WTC11 (cell line): Measurements from ENCODE around the gene PTGIS. TPM values are rescaled to one million over a fixed set of nuclear protein-coding genes. Genes with fewer than 3 reads are reported as not detected.

Experiments used
- ATAC-seq: fragments of 200-7000 bp; cut with Tn5 transposase; 2 replicates; pipeline ENCODE4 v1.10.0; 2021; ENCODE audit warnings: mild to moderate bottlenecking, moderate library complexity
- CTCF ChIA-PET: fragments of 300-600 bp; sonication (Branson Sonifier 250); formaldehyde crosslinking; loops from one replicate; lab custom pipeline; 2021; ENCODE audit warnings: antibody characterized with exemption; lab: Charles Lee
- POLR2A ChIA-PET: fragments of 350-600 bp; sonication (Branson Sonifier 250); formaldehyde crosslinking; loops from one replicate; lab custom pipeline; 2021; ENCODE audit warnings: antibody characterized with exemption; lab: Charles Lee
- DNase-seq: peaks from one replicate; pipeline ENCODE4 v3.0.0; 2021; ENCODE audit warnings: low spot score
- H3K27ac Mint-ChIP-seq: 2 replicates; pipeline ENCODE4 v1.8.0; 2021; ENCODE audit warnings: mixed read lengths
- H3K27me3 Mint-ChIP-seq: 2 replicates; pipeline ENCODE4 v1.8.0; 2021; ENCODE audit warnings: low read depth, mild to moderate bottlenecking, moderate library complexity, mixed read lengths
- H3K36me3 Mint-ChIP-seq: 2 replicates; pipeline ENCODE4 v1.8.0; 2021; ENCODE audit warnings: mixed read lengths
- H3K4me1 Mint-ChIP-seq: 2 replicates; pipeline ENCODE4 v1.8.0; 2022; ENCODE audit warnings: mixed read lengths
- H3K4me3 Mint-ChIP-seq: 2 replicates; pipeline ENCODE4 v1.8.0; 2021; ENCODE audit warnings: mild to moderate bottlenecking, moderate library complexity, mixed read lengths
- H3K9me3 Mint-ChIP-seq: 2 replicates; pipeline ENCODE4 v1.8.0; 2021; ENCODE audit warnings: mixed read lengths
- ATF1 ChIP-seq: sonication (generic); formaldehyde crosslinking; IDR thresholded peaks from 2 replicates; pipeline ENCODE4 v1.8.1; 2023; ENCODE audit warnings: mild to moderate bottlenecking, moderate library complexity, missing genetic modification reagents
- CREB1 ChIP-seq: sonication (generic); formaldehyde crosslinking; IDR thresholded peaks from 2 replicates; pipeline ENCODE4 v1.8.0; 2023; ENCODE audit warnings: mild to moderate bottlenecking, missing genetic modification reagents
- ELF4 ChIP-seq: sonication (generic); formaldehyde crosslinking; IDR thresholded peaks from 2 replicates; pipeline ENCODE4 v1.8.1; 2022; ENCODE audit warnings: low read depth, mild to moderate bottlenecking, moderate library complexity, missing genetic modification reagents
- EMX1 ChIP-seq: fragments of 250-450 bp; sonication (Bioruptor Pico); IDR thresholded peaks from 2 replicates; pipeline ENCODE4 v1.8.0; 2021; ENCODE audit warnings: mild to moderate bottlenecking
- ESRRA ChIP-seq: sonication (generic); formaldehyde crosslinking; IDR thresholded peaks from 2 replicates; pipeline ENCODE4 v1.8.1; 2022; ENCODE audit warnings: mild to moderate bottlenecking, missing genetic modification reagents, borderline replicate concordance
- MXD4 ChIP-seq: fragments of 250-450 bp; sonication (Bioruptor Pico); IDR thresholded peaks from 2 replicates; pipeline ENCODE4 v1.8.0; 2021; ENCODE audit warnings: mild to moderate bottlenecking, moderate library complexity, borderline replicate concordance
- NR2C2 ChIP-seq: sonication (generic); formaldehyde crosslinking; IDR thresholded peaks from 2 replicates; pipeline ENCODE4 v1.8.0; 2022; ENCODE audit warnings: mild to moderate bottlenecking, missing genetic modification reagents
- RORB ChIP-seq: fragments of 250-450 bp; sonication (Bioruptor Pico); IDR thresholded peaks from 2 replicates; pipeline ENCODE4 v1.9.0; 2021; ENCODE audit warnings: mild to moderate bottlenecking
- SMAD3 ChIP-seq: sonication (generic); formaldehyde crosslinking; IDR thresholded peaks from 2 replicates; pipeline ENCODE4 v1.8.0; 2022; ENCODE audit warnings: missing genetic modification reagents, mild to moderate bottlenecking, borderline replicate concordance
- SOX15 ChIP-seq: fragments of 250-450 bp; sonication (Bioruptor Pico); IDR thresholded peaks from 2 replicates; pipeline ENCODE4 v1.9.0; 2021; ENCODE audit warnings: mild to moderate bottlenecking
- TEAD1 ChIP-seq: sonication (generic); formaldehyde crosslinking; IDR thresholded peaks from 2 replicates; pipeline ENCODE4 v1.8.0; 2022; ENCODE audit warnings: mild to moderate bottlenecking, missing genetic modification reagents
- ZNF263 ChIP-seq: sonication (generic); formaldehyde crosslinking; IDR thresholded peaks from 2 replicates; pipeline ENCODE4 v1.8.1; 2022; ENCODE audit warnings: low read depth, mild to moderate bottlenecking, moderate library complexity, missing genetic modification reagents
- ZNF396 ChIP-seq: fragments of 250-450 bp; sonication (Bioruptor Pico); IDR thresholded peaks from 2 replicates; pipeline ENCODE4 v1.8.0; 2021; ENCODE audit warnings: mild to moderate bottlenecking, moderate library complexity, borderline replicate concordance
- ZNF416 ChIP-seq: fragments of 250-450 bp; sonication (Bioruptor Pico); IDR thresholded peaks from 2 replicates; pipeline ENCODE4 v1.9.0; 2021; ENCODE audit warnings: mild to moderate bottlenecking, inconsistent platforms
- ZNF671 ChIP-seq: fragments of 250-450 bp; sonication (Bioruptor Pico); IDR thresholded peaks from 2 replicates; pipeline ENCODE4 v1.8.0; 2021; ENCODE audit warnings: mild to moderate bottlenecking
- total RNA-seq: library from RNA; stranded (reverse); gene quantifications from 3 replicates; pipeline ENCODE4 v1.2.3, GENCODE V29; 2021
- TF ChIP-seq, protein P1 (sequence below): fragments of 250-450 bp; sonication (Bioruptor Pico); IDR thresholded peaks from 2 replicates; pipeline ENCODE4 v1.9.0; 2021; ENCODE audit warnings: mild to moderate bottlenecking
- TF ChIP-seq, protein P2 (sequence below): sonication (generic); formaldehyde crosslinking; conservative IDR thresholded peaks from 2 replicates; pipeline ENCODE4 v1.8.1; 2023; ENCODE audit warnings: mild to moderate bottlenecking, low read depth, missing genetic modification reagents, moderate library complexity
- TF ChIP-seq, protein P3 (sequence below): sonication (generic); formaldehyde crosslinking; IDR thresholded peaks from 2 replicates; pipeline ENCODE4 v1.8.0; 2022; ENCODE audit warnings: mild to moderate bottlenecking, missing genetic modification reagents
- TF ChIP-seq, protein P4 (sequence below): fragments of 250-450 bp; sonication (Bioruptor Pico); IDR thresholded peaks from 2 replicates; pipeline ENCODE4 v1.9.0; 2021; ENCODE audit warnings: mild to moderate bottlenecking
- TF ChIP-seq, protein P5 (sequence below): sonication (generic); formaldehyde crosslinking; IDR thresholded peaks from 2 replicates; pipeline ENCODE4 v1.8.1; 2022; ENCODE audit warnings: mild to moderate bottlenecking, missing genetic modification reagents, moderate library complexity, borderline replicate concordance
- TF ChIP-seq, protein P6 (sequence below): sonication (generic); formaldehyde crosslinking; IDR thresholded peaks from 2 replicates; pipeline ENCODE4 v1.8.0; 2022; ENCODE audit warnings: mild to moderate bottlenecking, missing genetic modification reagents
- TF ChIP-seq, protein P7 (sequence below): sonication (generic); formaldehyde crosslinking; IDR thresholded peaks from 2 replicates; pipeline ENCODE4 v1.8.0; 2023; ENCODE audit warnings: missing genetic modification reagents, mild to moderate bottlenecking, borderline replicate concordance

PTGIS gene
- total RNA-seq, 1 experiment from 2014 or later = 24.3 TPM

DNA sequence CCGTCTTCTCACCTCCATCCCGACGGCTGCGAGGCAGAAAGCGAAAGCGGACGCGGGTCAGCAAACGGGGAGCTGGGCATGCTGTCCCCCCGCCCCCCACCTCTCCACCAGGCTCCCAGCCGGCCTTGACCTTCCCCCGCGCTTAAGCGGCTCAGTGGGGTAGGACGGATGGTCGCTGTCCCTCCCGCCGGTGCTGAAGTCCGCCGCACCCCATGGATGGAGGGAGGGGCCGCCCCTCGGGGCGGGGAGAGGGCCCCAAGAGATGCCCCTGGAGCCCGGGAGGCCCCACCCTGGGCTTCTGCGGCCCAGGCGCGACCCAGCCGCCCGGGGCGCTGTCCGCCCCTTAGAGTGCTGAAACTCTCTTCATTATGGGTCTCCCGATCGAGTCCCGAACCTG lies 85.3 kb downstream of the PTGIS start, which contains the start of gene KCNB1 (continued):
- TF ChIP-seq, protein P1, sequence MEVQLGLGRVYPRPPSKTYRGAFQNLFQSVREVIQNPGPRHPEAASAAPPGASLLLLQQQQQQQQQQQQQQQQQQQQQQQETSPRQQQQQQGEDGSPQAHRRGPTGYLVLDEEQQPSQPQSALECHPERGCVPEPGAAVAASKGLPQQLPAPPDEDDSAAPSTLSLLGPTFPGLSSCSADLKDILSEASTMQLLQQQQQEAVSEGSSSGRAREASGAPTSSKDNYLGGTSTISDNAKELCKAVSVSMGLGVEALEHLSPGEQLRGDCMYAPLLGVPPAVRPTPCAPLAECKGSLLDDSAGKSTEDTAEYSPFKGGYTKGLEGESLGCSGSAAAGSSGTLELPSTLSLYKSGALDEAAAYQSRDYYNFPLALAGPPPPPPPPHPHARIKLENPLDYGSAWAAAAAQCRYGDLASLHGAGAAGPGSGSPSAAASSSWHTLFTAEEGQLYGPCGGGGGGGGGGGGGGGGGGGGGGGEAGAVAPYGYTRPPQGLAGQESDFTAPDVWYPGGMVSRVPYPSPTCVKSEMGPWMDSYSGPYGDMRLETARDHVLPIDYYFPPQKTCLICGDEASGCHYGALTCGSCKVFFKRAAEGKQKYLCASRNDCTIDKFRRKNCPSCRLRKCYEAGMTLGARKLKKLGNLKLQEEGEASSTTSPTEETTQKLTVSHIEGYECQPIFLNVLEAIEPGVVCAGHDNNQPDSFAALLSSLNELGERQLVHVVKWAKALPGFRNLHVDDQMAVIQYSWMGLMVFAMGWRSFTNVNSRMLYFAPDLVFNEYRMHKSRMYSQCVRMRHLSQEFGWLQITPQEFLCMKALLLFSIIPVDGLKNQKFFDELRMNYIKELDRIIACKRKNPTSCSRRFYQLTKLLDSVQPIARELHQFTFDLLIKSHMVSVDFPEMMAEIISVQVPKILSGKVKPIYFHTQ (CRISPR knock-in tag) = no peak
- TF ChIP-seq, protein P2, sequence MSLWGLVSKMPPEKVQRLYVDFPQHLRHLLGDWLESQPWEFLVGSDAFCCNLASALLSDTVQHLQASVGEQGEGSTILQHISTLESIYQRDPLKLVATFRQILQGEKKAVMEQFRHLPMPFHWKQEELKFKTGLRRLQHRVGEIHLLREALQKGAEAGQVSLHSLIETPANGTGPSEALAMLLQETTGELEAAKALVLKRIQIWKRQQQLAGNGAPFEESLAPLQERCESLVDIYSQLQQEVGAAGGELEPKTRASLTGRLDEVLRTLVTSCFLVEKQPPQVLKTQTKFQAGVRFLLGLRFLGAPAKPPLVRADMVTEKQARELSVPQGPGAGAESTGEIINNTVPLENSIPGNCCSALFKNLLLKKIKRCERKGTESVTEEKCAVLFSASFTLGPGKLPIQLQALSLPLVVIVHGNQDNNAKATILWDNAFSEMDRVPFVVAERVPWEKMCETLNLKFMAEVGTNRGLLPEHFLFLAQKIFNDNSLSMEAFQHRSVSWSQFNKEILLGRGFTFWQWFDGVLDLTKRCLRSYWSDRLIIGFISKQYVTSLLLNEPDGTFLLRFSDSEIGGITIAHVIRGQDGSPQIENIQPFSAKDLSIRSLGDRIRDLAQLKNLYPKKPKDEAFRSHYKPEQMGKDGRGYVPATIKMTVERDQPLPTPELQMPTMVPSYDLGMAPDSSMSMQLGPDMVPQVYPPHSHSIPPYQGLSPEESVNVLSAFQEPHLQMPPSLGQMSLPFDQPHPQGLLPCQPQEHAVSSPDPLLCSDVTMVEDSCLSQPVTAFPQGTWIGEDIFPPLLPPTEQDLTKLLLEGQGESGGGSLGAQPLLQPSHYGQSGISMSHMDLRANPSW (CRISPR knock-in tag) = 0 out of 2 replicates have a peak, but pooled peaks have one; percentile 49
- 0 out of 2 replicates have a peak, but pooled peaks have one; percentile 49 for TF ChIP-seq ELF4
- TF ChIP-seq SOX15 (CRISPR knock-in tag) = no peak
- peak; percentile 89; the same call in 1 of the 2 replicates for TF ChIP-seq ZNF396 (CRISPR knock-in tag)
- TF ChIP-seq TEAD1 (CRISPR knock-in tag) = peak; percentile 97
- TF ChIP-seq, protein P3, sequence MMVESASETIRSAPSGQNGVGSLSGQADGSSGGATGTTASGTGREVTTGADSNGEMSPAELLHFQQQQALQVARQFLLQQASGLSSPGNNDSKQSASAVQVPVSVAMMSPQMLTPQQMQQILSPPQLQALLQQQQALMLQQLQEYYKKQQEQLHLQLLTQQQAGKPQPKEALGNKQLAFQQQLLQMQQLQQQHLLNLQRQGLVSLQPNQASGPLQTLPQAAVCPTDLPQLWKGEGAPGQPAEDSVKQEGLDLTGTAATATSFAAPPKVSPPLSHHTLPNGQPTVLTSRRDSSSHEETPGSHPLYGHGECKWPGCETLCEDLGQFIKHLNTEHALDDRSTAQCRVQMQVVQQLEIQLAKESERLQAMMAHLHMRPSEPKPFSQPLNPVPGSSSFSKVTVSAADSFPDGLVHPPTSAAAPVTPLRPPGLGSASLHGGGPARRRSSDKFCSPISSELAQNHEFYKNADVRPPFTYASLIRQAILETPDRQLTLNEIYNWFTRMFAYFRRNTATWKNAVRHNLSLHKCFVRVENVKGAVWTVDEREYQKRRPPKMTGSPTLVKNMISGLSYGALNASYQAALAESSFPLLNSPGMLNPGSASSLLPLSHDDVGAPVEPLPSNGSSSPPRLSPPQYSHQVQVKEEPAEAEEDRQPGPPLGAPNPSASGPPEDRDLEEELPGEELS = peak; percentile 96
- no peak for TF ChIP-seq RORB (CRISPR knock-in tag)
- TF ChIP-seq ESRRA (CRISPR knock-in tag) = peak; percentile 85
- TF ChIP-seq, protein P4, sequence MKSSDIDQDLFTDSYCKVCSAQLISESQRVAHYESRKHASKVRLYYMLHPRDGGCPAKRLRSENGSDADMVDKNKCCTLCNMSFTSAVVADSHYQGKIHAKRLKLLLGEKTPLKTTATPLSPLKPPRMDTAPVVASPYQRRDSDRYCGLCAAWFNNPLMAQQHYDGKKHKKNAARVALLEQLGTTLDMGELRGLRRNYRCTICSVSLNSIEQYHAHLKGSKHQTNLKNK (CRISPR knock-in tag) = no peak
- TF ChIP-seq, all 79 proteins: peak for 50

DNA sequence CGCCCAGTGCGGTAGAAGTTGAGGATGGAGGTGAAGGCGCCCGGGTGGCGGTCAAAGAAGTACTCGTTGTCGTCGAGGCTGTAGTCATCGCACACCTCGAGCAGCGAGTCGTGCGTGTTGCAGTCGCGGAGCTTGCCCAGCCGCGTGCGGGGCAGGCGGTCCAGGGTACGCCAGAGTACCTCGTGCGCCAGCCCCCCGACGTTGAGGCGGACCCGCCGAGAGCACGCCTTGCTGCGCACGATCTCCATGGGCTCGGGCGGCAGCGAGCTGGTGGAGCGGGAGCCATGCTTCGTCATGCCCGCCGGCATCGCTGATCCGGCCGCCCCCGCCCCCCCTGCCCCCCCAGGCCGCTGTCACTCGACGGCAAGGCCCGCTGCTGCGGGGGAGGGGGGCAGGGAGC lies 85.8 kb downstream of the PTGIS start:
- Mint-ChIP-seq H3K36me3 (no peaks in the 10 kb centered on the region), H3K4me3 (no peak overlapping the region), H3K27ac (no peak overlapping the region), H3K4me1 (no peaks in the 10 kb centered on the region; the same call in 1 of the 2 replicates), H3K9me3 (0 out of 2 replicates have a peak, but pooled peaks cover 4% of the 10 kb centered on the region), H3K27me3 (peaks cover 42% of the 10 kb centered on the region)
- POLR2A ChIA-PET = no interaction called here
- ATAC-seq (no peak), DNase-seq (peak; percentile 17)
- CTCF ChIA-PET = interaction anchor here (0.6 to 5.4 kb wide), 12 partner anchors 24 to 406 kb away, joined by 3 to 121 read pairs (median 20); no protein-coding TSS in a partner anchor
- TF ChIP-seq ATF1 (CRISPR knock-in tag) (peak; percentile 65; the same call in 1 of the 2 replicates), NR2C2 (peak; percentile 54), CREB1 (CRISPR knock-in tag) (no peak), RORB (CRISPR knock-in tag) (no peak), MXD4 (CRISPR knock-in tag) (no peak), EMX1 (CRISPR knock-in tag) (no peak), ZNF416 (CRISPR knock-in tag) (no peak), SMAD3 (CRISPR knock-in tag) (no peak), ZNF671 (no peak), ZNF263 (CRISPR knock-in tag) (no peak)
- TF ChIP-seq, protein P5, sequence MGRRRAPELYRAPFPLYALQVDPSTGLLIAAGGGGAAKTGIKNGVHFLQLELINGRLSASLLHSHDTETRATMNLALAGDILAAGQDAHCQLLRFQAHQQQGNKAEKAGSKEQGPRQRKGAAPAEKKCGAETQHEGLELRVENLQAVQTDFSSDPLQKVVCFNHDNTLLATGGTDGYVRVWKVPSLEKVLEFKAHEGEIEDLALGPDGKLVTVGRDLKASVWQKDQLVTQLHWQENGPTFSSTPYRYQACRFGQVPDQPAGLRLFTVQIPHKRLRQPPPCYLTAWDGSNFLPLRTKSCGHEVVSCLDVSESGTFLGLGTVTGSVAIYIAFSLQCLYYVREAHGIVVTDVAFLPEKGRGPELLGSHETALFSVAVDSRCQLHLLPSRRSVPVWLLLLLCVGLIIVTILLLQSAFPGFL (CRISPR knock-in tag) = no peak
- TF ChIP-seq, protein P6, sequence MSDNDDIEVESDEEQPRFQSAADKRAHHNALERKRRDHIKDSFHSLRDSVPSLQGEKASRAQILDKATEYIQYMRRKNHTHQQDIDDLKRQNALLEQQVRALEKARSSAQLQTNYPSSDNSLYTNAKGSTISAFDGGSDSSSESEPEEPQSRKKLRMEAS (CRISPR knock-in tag) = peak; percentile 14; the same call in 1 of the 2 replicates
- TF ChIP-seq, protein P7, sequence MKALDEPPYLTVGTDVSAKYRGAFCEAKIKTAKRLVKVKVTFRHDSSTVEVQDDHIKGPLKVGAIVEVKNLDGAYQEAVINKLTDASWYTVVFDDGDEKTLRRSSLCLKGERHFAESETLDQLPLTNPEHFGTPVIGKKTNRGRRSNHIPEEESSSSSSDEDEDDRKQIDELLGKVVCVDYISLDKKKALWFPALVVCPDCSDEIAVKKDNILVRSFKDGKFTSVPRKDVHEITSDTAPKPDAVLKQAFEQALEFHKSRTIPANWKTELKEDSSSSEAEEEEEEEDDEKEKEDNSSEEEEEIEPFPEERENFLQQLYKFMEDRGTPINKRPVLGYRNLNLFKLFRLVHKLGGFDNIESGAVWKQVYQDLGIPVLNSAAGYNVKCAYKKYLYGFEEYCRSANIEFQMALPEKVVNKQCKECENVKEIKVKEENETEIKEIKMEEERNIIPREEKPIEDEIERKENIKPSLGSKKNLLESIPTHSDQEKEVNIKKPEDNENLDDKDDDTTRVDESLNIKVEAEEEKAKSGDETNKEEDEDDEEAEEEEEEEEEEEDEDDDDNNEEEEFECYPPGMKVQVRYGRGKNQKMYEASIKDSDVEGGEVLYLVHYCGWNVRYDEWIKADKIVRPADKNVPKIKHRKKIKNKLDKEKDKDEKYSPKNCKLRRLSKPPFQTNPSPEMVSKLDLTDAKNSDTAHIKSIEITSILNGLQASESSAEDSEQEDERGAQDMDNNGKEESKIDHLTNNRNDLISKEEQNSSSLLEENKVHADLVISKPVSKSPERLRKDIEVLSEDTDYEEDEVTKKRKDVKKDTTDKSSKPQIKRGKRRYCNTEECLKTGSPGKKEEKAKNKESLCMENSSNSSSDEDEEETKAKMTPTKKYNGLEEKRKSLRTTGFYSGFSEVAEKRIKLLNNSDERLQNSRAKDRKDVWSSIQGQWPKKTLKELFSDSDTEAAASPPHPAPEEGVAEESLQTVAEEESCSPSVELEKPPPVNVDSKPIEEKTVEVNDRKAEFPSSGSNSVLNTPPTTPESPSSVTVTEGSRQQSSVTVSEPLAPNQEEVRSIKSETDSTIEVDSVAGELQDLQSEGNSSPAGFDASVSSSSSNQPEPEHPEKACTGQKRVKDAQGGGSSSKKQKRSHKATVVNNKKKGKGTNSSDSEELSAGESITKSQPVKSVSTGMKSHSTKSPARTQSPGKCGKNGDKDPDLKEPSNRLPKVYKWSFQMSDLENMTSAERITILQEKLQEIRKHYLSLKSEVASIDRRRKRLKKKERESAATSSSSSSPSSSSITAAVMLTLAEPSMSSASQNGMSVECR (CRISPR knock-in tag) = no peak
